HL-60 (cell line): ENCODE measurements around the gene SLC17A7.

Experiments
- CTCF ChIP-seq: IDR thresholded peaks from one replicate; pipeline ENCODE4 v1.5.1; 2011; ENCODE audit warnings: low read length, control low read depth, inconsistent platforms; ENCODE audit not compliant: insufficient read depth
- GABPA ChIP-seq: IDR thresholded peaks from 2 replicates; pipeline ENCODE4 v1.6.1; 2012; ENCODE audit warnings: low read depth
- POLR2AphosphoS5 ChIP-seq: IDR thresholded peaks from 2 replicates; pipeline ENCODE4 v1.6.1; 2012; ENCODE audit warnings: low read depth
- REST ChIP-seq: IDR thresholded peaks from 2 replicates; pipeline ENCODE4 v1.6.1; 2012; ENCODE audit warnings: low read depth; ENCODE audit not compliant: insufficient replicate concordance

- TF ChIP-seq REST (no peak), GABPA (no peak), CTCF (no peak), POLR2AphosphoS5 (no peak)
Measured at GRCh38 chr19:49428547-49429451, 12.5 kb downstream of the SLC17A7 start.
